B cell (primary cell): ENCODE measurements around the gene SYTL1. TPM values are rescaled to one million over a fixed set of nuclear protein-coding genes. Genes with fewer than 3 reads are reported as not detected.
A peak's percentile ranks its signal among the peaks of the same experiment; 100 is the strongest.

ENCODE experiments used
- ATAC-seq: fragments of 200-7000 bp; cut with Tn5 transposase; one replicate; pipeline ENCODE4 v1.10.0; 2021; ENCODE audit warnings: low read depth, mild to moderate bottlenecking, moderate number of reproducible peaks, moderate library complexity
- CTCF ChIA-PET: fragments of 350-600 bp; sonication (Branson Sonifier 250); formaldehyde crosslinking; loops from one replicate; lab custom pipeline; 2021; ENCODE audit warnings: antibody characterized with exemption, inconsistent platforms; lab: Charles Lee
- POLR2A ChIA-PET: fragments of 350-600 bp; sonication (Branson Sonifier 250); formaldehyde crosslinking; loops from one replicate; lab custom pipeline; 2021; ENCODE audit warnings: antibody characterized with exemption; lab: Charles Lee
- DNase-seq: peaks from one replicate; pipeline ENCODE4 v3.0.0; 2013
- H2AFZ ChIP-seq: 2 replicates; pipeline ENCODE4 v1.6.1; 2012; ENCODE audit warnings: mild to moderate bottlenecking, low read depth, low read length; ENCODE audit not compliant: insufficient read depth, poor library complexity, severe bottlenecking
- H3K27ac ChIP-seq, 2 donors: 1 replicate in 1 of 2; 2 replicates in 1 of 2; pipeline ENCODE4 v1.5.1; 2012 to 2013; ENCODE audit warnings: low read length in 2 of 2, mild to moderate bottlenecking in 2 of 2, moderate library complexity in 1 of 2
- H3K27me3 ChIP-seq, 4 experiments: fragments of 200-600 bp in 1 of 4; sonication (generic) in 1 of 4; replicated peaks in 1 of 4; 1 replicate in 2 of 4; 2 replicates in 2 of 4; pipeline versions ENCODE4 v1.6.1 to v1.7.0; 2013 to 2016; ENCODE audit warnings: low read length in 3 of 4, mild to moderate bottlenecking in 2 of 4, mixed read lengths in 1 of 4, moderate library complexity in 1 of 4; ENCODE audit not compliant: insufficient read depth in 4 of 4, control insufficient read depth in 3 of 4; ENCODE audit errors: control extremely low read depth in 1 of 4
- H3K36me3 ChIP-seq, 2 experiments: replicated peaks in 1 of 2; 1 replicate in 1 of 2; 2 replicates in 1 of 2; pipeline versions ENCODE4 v1.6.1 to v1.7.1; 2013; ENCODE audit warnings: low read length in 1 of 2; ENCODE audit not compliant: insufficient read depth in 2 of 2, control insufficient read depth in 1 of 2; ENCODE audit errors: control extremely low read depth in 1 of 2, extremely low read depth in 1 of 2
- H3K4me1 ChIP-seq, 2 donors: fragments of 200-600 bp in 1 of 2; sonication (generic) in 1 of 2; 1 replicate in 1 of 2; 2 replicates in 1 of 2; pipeline versions ENCODE4 v1.5.1 to v1.6.1; 2013 to 2017; ENCODE audit warnings: low read length in 2 of 2; ENCODE audit not compliant: control insufficient read depth in 2 of 2, insufficient read depth in 2 of 2
- H3K4me2 ChIP-seq: replicated peaks from 2 replicates; pipeline ENCODE3; 2012; ENCODE audit warnings: mild to moderate bottlenecking, low read depth, low read length; ENCODE audit not compliant: poor library complexity, severe bottlenecking
- H3K4me3 ChIP-seq, 5 experiments: fragments of 200-600 bp in 1 of 5; sonication (generic) in 1 of 5; 1 replicate in 3 of 5; 2 replicates in 2 of 5; pipeline versions ENCODE4 v1.5.1 to v1.7.0; 2011 to 2016; ENCODE audit warnings: low read length in 4 of 5, mild to moderate bottlenecking in 4 of 5, low read depth in 2 of 5, control low read depth in 1 of 5, moderate library complexity in 1 of 5; ENCODE audit not compliant: insufficient read depth in 1 of 5; ENCODE audit errors: control extremely low read depth in 1 of 5, extremely low read depth in 1 of 5
- H3K79me2 ChIP-seq: fragments of 200-600 bp; sonication (generic); one replicate; pipeline ENCODE4 v1.6.0; 2016; ENCODE audit warnings: low read length; ENCODE audit not compliant: control insufficient read depth, insufficient read depth
- H3K9ac ChIP-seq: fragments of 200-600 bp; sonication (generic); 2 replicates; pipeline ENCODE4 v1.6.1; 2017; ENCODE audit warnings: mild to moderate bottlenecking, low read length, moderate library complexity
- H3K9me3 ChIP-seq, 3 donors: one replicate each; pipeline versions ENCODE4 v1.6.1 to v1.7.1; 2013; ENCODE audit warnings: low read length in 2 of 3; ENCODE audit not compliant: control insufficient read depth in 2 of 3, insufficient read depth in 1 of 3; ENCODE audit errors: control extremely low read depth in 1 of 3
- H4K20me1 ChIP-seq: 2 replicates; pipeline ENCODE4 v1.6.0; 2012; ENCODE audit warnings: mild to moderate bottlenecking, low read length; ENCODE audit not compliant: insufficient read depth, control insufficient read depth, poor library complexity, severe bottlenecking
- H3K27ac Mint-ChIP-seq: one replicate; pipeline ENCODE4 v1.8.0; 2021; ENCODE audit warnings: mixed read lengths
- H3K27me3 Mint-ChIP-seq: one replicate; pipeline ENCODE4 v1.8.0; 2021; ENCODE audit warnings: mixed read lengths
- H3K4me1 Mint-ChIP-seq: one replicate; pipeline ENCODE4 v1.8.0; 2021; ENCODE audit warnings: mixed read lengths
- H3K4me3 Mint-ChIP-seq: one replicate; pipeline ENCODE4 v1.8.0; 2021; ENCODE audit warnings: mixed read lengths
- H3K9me3 Mint-ChIP-seq: one replicate; pipeline ENCODE4 v1.8.0; 2022; ENCODE audit warnings: mixed read lengths; ENCODE audit not compliant: insufficient read depth
- CTCF ChIP-seq: fragments of 200-600 bp; IDR thresholded peaks from one replicate; pipeline ENCODE4 v1.8.0; 2022; ENCODE audit warnings: antibody characterized with exemption, mild to moderate bottlenecking
- EZH2 ChIP-seq: IDR thresholded peaks from 2 replicates; pipeline ENCODE4 v1.6.1; 2012; ENCODE audit warnings: borderline replicate concordance, low read depth, mild to moderate bottlenecking, moderate library complexity, low read length; ENCODE audit not compliant: insufficient read depth, poor library complexity, severe bottlenecking
- WGBS: methylation state at CpG from one replicate; pipeline ENCODE4 v1.1.5; 2013; ENCODE audit warnings: missing lambda C conversion rate; ENCODE audit not compliant: insufficient coverage; 5-methylcytosine and 5-hydroxymethylcytosine counted together
- intact Hi-C: fragments of 100-400 bp; cut with micrococcal nuclease; formaldehyde crosslinking; loops from one replicate; pipeline ENCODE4 v1.10.0; 2022
- polyA plus RNA-seq: library from polyadenylated mRNA; depleted of rRNA; stranded (reverse); fragments of >200 nt; gene quantifications from 2 replicates; pipeline ENCODE4 v1.2.3, GENCODE V29; 2012
- total RNA-seq, 2 donors: library from RNA; stranded (reverse); fragments of 120-200 nt in 1 of 2; gene quantifications; 1 replicate in 1 of 2; 2 replicates in 1 of 2; pipeline versions ENCODE4 v1.2.3 to v1.2.4, GENCODE V29; 2013 to 2022

The SYTL1 gene
- total and polyA plus RNA-seq, 2 donors (not counting 1 experiment from before 2014, with no cell fraction given): 159 to 444 TPM

- Mint-ChIP-seq H3K27me3 (no peaks in the 10 kb centered on the region), H3K27ac (no peak overlapping the region), H3K4me1 (peaks cover 3% of the 10 kb centered on the region), H3K4me3 (no peak overlapping the region), H3K9me3 (no peaks in the 10 kb centered on the region)
- Histone ChIP-seq H3K9me3 (no peaks in the 10 kb centered on the region), H3K4me1 (peaks cover 0 to 8% of the 10 kb centered on the region in 2 donors), H2AFZ (no peak overlapping the region), H3K4me2 (no peak overlapping the region), H3K79me2 (no peaks in the 10 kb centered on the region), H3K27ac (no peak overlapping the region), H3K9ac (no peak overlapping the region), H3K36me3 (peaks cover 1 to 83% of the 10 kb centered on the region in 2 experiments), H3K27me3 (no peaks in the 10 kb centered on the region), H3K4me3 (no peak overlapping the region), H4K20me1 (peaks cover 9% of the 10 kb centered on the region)
- ATAC-seq (peak; percentile 59), DNase-seq (peak; percentile 72)
- TF ChIP-seq EZH2: no peak
- peak; percentile 67 for TF ChIP-seq CTCF
- CTCF ChIA-PET: interaction anchor here (0.7 to 13.5 kb wide), 70 partner anchors 8 to 396 kb away, joined by 3 to 402 read pairs (median 5); partner anchors contain the start of genes AHDC1, CD164L2, GPR3 and IFI6
- intact Hi-C loops: loop anchor here (1.0 kb wide), 1 partner anchor 366 kb away; no protein-coding TSS in a partner anchor
- POLR2A ChIA-PET: interaction anchor here (0.6 to 1.2 kb wide), 4 partner anchors 101 to 307 kb away, joined by 3 to 8 read pairs (median 6); partner anchors contain the start of gene AHDC1
- 45% methylated on average over 9 of the region's 10 CpGs for WGBS
These were observed 45.0 kb upstream of the SYTL1 start for GRCh38 chr1:27296773-27297291.

- Histone ChIP-seq H4K20me1 (peaks cover 9% of the 10 kb centered on the region), H3K27me3 (no peaks in the 10 kb centered on the region), H3K9me3 (no peaks in the 10 kb centered on the region), H3K79me2 (no peaks in the 10 kb centered on the region), H3K9ac (no peak overlapping the region), H3K27ac (no peak overlapping the region), H3K4me3 (no peak overlapping the region), H2AFZ (no peak overlapping the region), H3K4me2 (no peak overlapping the region), H3K36me3 (peaks cover 0 to 80% of the 10 kb centered on the region in 2 experiments), H3K4me1 (peaks cover 0 to 8% of the 10 kb centered on the region in 2 donors)
- no peak overlapping the region for H3K27ac Mint-ChIP-seq
- ChIA-PET CTCF (interaction anchor here (0.6 to 13.5 kb wide), 27 partner anchors 10 to 504 kb away, joined by 3 to 402 read pairs (median 14); partner anchors contain the start of genes AHDC1, GPR3, IFI6 and MAP3K6), POLR2A (no interaction called here)
- H3K9me3 Mint-ChIP-seq: no peaks in the 10 kb centered on the region
- intact Hi-C loops: no loop called here
- no peaks in the 10 kb centered on the region for H3K27me3 Mint-ChIP-seq
- no peak for TF ChIP-seq EZH2
- WGBS: 98% methylated on average over 3 of the region's 3 CpGs
- peaks cover 3% of the 10 kb centered on the region for H3K4me1 Mint-ChIP-seq
- DNase-seq (no peak), ATAC-seq (no peak)
- no peak overlapping the region for H3K4me3 Mint-ChIP-seq
These were observed 43.9 kb upstream of the SYTL1 start for GRCh38 chr1:27297903-27298302.
